HG03025 (cell line): ENCODE measurements around the gene ZBTB46.
A peak's percentile ranks its signal among the peaks of the same experiment; 100 is the strongest.

Source experiments
- ATAC-seq: cut with Tn5 transposase; IDR thresholded peaks from one replicate; pipeline ENCODE4 v1.9.1; 2021; ENCODE audit warnings: mild to moderate bottlenecking, moderate library complexity; ENCODE audit not compliant: unreplicated experiment, low FRiP score

The ZBTB46 gene

GRCh38 chr20:63709149-63709527 is 121.9 kb downstream of the ZBTB46 start:
- no peak for ATAC-seq

- no peak for ATAC-seq
These were observed 122.5 kb downstream of the ZBTB46 start for GRCh38 chr20:63708301-63709148.

GRCh38 chr20:63707558-63708300 is 123.3 kb downstream of the ZBTB46 start, which contains the start of the genes ARFRP1 and ZGPAT:
TSS of gene ARFRP1 (minus strand) at chr20:63707976. CDS start at chr20:63707091, 885 bp downstream.
TSS of gene ZGPAT (plus strand) at chr20:63708039. CDS start at chr20:63708581, 542 bp downstream.
- ATAC-seq, result peak; percentile 47

- ATAC-seq, result peak; percentile 11
These were observed 124.1 kb downstream of the ZBTB46 start for GRCh38 chr20:63706852-63707557.

GRCh38 chr20:63706027-63706695 is 124.9 kb downstream of the ZBTB46 start:
- no peak for ATAC-seq

- ATAC-seq, result no peak
These were observed 125.6 kb downstream of the ZBTB46 start for GRCh38 chr20:63705232-63706026.

GRCh38 chr20:63704749-63705117 is 126.3 kb downstream of the ZBTB46 start:
- ATAC-seq, result no peak

- ATAC-seq, result no peak
These were observed 126.9 kb downstream of the ZBTB46 start for GRCh38 chr20:63703976-63704748.

GRCh38 chr20:63703471-63703975 is 127.5 kb downstream of the ZBTB46 start:
- no peak for ATAC-seq

- no peak for ATAC-seq
These were observed 128.2 kb downstream of the ZBTB46 start for GRCh38 chr20:63702751-63703470.

GRCh38 chr20:63702036-63702665 is 128.9 kb downstream of the ZBTB46 start:
- ATAC-seq, result no peak

GRCh38 chr20:63701329-63702035 is 129.6 kb downstream of the ZBTB46 start:
- no peak for ATAC-seq

GRCh38 chr20:63701051-63701328 is 130.1 kb downstream of the ZBTB46 start:
- no peak for ATAC-seq

- no peak for ATAC-seq
These were observed 130.6 kb downstream of the ZBTB46 start for GRCh38 chr20:63700199-63701050.

GRCh38 chr20:63699466-63700198 is 131.4 kb downstream of the ZBTB46 start:
- ATAC-seq, result no peak
